HFFc6 (cell line): ENCODE measurements around the gene TXNDC16. TPM values are rescaled to one million over a fixed set of nuclear protein-coding genes. Genes with fewer than 3 reads are reported as not detected.
A peak's percentile ranks its signal among the peaks of the same experiment; 100 is the strongest.
"Not testable (repeated sequence)": the region's sequence is repeated elsewhere in the genome, so short reads cannot be mapped to it uniquely, and the experiment has no call there.

Experiments used
- DNase-seq: peaks from one replicate; pipeline ENCODE4 v3.0.0-alpha.2; 2018
- H3K27ac Mint-ChIP-seq: 2 replicates; pipeline ENCODE4 v1.8.0; 2020; ENCODE audit warnings: mild to moderate bottlenecking, mixed read lengths
- H3K27me3 Mint-ChIP-seq: 2 replicates; pipeline ENCODE4 v1.8.0; 2021; ENCODE audit warnings: mild to moderate bottlenecking, moderate library complexity, mixed read lengths; ENCODE audit not compliant: insufficient read depth
- H3K36me3 Mint-ChIP-seq: 2 replicates; pipeline ENCODE4 v1.8.0; 2021; ENCODE audit warnings: low read depth, mixed read lengths
- H3K4me1 Mint-ChIP-seq: 2 replicates; pipeline ENCODE4 v1.8.0; 2020; ENCODE audit warnings: low read depth, mixed read lengths
- H3K4me3 Mint-ChIP-seq: 2 replicates; pipeline ENCODE4 v1.8.0; 2020; ENCODE audit warnings: mild to moderate bottlenecking, moderate library complexity, mixed read lengths
- H3K9me3 Mint-ChIP-seq: 2 replicates; pipeline ENCODE4 v1.8.0; 2020; ENCODE audit warnings: mild to moderate bottlenecking, mixed read lengths
- total RNA-seq, 6 experiments: library from RNA; stranded (reverse); fragmentation: NEBNext Ultra II Directional; extraction: Animal tissue kit (Norgen Biotek cat#: 25700); gene quantifications; 2 replicates in 1 of 6; 3 replicates in 5 of 6; pipeline ENCODE4 v1.2.3, GENCODE V29; 2021
- TF ChIP-seq, protein P1 (sequence below): fragments of 200-600 bp; sonication (generic); IDR thresholded peaks from 2 replicates; pipeline ENCODE4 v1.5.0; 2021; ENCODE audit warnings: antibody characterized with exemption, mild to moderate bottlenecking

Gene TXNDC16
- total RNA-seq, 6 experiments from 2014 or later, result 1.5 to 2.2 (median 1.8) TPM

DNA sequence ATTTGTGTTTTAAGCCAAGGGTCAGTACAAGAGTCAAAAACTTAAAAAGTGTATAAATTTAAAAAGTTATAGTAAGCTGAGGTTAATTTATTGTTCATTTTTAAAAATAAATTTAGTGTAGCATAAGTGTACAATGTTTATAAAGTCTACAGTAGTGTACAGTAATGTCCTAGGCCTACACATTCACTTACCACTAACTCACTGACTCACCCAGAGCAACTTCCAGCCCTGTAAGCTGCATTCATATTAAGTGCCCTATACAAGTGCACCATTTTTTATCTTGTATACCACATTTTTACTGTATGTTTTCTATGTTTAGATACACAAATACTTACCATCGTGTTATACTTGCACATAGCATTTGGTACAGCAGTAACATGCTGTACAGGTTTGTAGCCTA lies 38.0 kb upstream of the TXNDC16 start:
- TF ChIP-seq, protein P1, sequence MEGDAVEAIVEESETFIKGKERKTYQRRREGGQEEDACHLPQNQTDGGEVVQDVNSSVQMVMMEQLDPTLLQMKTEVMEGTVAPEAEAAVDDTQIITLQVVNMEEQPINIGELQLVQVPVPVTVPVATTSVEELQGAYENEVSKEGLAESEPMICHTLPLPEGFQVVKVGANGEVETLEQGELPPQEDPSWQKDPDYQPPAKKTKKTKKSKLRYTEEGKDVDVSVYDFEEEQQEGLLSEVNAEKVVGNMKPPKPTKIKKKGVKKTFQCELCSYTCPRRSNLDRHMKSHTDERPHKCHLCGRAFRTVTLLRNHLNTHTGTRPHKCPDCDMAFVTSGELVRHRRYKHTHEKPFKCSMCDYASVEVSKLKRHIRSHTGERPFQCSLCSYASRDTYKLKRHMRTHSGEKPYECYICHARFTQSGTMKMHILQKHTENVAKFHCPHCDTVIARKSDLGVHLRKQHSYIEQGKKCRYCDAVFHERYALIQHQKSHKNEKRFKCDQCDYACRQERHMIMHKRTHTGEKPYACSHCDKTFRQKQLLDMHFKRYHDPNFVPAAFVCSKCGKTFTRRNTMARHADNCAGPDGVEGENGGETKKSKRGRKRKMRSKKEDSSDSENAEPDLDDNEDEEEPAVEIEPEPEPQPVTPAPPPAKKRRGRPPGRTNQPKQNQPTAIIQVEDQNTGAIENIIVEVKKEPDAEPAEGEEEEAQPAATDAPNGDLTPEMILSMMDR, result no peak
- no peak overlapping the region for H3K4me3 Mint-ChIP-seq
- H3K36me3 Mint-ChIP-seq, result peaks cover 9% of the 10 kb centered on the region; the same call in 1 of the 2 replicates
- peaks cover 17% of the 10 kb centered on the region; the same call in 1 of the 2 replicates for H3K9me3 Mint-ChIP-seq
- no peak overlapping the region for H3K27ac Mint-ChIP-seq
- H3K4me1 Mint-ChIP-seq, result no peaks in the 10 kb centered on the region
- DNase-seq, result no peak
- H3K27me3 Mint-ChIP-seq, result peaks cover 16% of the 10 kb centered on the region

DNA sequence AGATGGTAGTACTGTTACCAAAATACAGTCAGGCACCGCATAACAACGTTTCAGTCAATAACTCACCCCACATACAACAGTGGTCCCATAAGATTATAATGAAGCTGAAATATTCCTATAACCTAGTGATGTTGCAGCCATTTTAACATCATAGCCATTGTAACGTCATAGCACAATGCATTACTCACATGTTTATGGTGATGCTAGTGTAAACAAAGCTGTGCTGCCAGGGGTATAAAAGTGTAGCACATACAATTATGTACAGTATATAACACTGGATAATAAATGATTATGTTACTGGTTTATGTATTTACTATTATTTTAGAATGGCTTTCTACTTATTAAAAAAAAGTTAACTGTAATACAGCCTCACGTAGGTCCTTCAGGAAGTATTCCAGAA lies 37.3 kb upstream of the TXNDC16 start:
- Mint-ChIP-seq H3K4me3 (no peak overlapping the region), H3K27me3 (peaks cover 14% of the 10 kb centered on the region), H3K27ac (no peak overlapping the region), H3K36me3 (peaks cover 4% of the 10 kb centered on the region; the same call in 1 of the 2 replicates), H3K9me3 (peaks cover 11% of the 10 kb centered on the region; the same call in 1 of the 2 replicates), H3K4me1 (no peaks in the 10 kb centered on the region)
- no peak for DNase-seq
- TF ChIP-seq, protein P1, result no peak

DNA sequence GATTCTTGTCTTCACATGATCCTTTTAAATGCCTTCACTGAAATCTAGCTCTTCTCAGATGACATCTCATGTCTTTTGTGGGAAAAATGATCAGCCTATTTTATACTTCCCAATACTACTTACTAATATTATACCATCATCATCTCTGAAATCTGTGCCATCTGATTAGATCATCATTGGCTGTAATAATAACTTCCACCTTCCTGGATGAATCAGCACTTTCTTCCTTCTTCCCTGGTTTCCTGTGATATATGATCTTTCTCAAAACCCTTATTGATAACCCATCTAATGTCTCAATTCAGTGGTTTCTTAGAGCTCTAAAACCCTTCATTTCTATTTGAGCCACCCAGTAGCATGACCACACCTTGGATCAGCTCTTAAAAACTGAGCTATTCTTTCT lies 31.2 kb upstream of the TXNDC16 start:
- H3K4me1 Mint-ChIP-seq, result peaks cover 10% of the 10 kb centered on the region
- H3K27me3 Mint-ChIP-seq, result no peaks in the 10 kb centered on the region; the same call in none of the 2 replicates
- H3K27ac Mint-ChIP-seq, result no peak overlapping the region
- H3K36me3 Mint-ChIP-seq, result no peaks in the 10 kb centered on the region
- H3K4me3 Mint-ChIP-seq, result no peak overlapping the region
- DNase-seq, result no peak
- no peaks in the 10 kb centered on the region for H3K9me3 Mint-ChIP-seq
- TF ChIP-seq, protein P1, result no peak

DNA sequence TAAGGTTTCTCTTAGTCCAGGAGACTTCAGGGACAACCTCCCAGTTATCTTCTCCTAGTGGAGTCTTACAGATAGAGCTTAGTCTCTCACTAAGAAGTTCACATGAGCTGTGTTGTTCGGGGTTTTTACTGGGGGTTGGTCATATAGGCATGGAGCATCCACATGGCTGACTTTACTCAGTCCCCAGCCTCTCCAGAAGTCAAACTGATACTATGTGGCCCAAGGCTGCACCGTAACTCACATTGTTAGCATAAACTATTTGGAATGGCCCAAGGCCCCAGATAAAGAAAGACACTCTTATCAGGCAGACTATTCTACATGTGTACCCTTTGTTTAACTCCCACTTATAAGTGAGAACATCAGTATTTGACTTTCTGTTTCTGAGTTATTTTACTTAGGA lies 23.6 kb upstream of the TXNDC16 start:
- H3K27ac Mint-ChIP-seq, result no peak overlapping the region
- H3K4me3 Mint-ChIP-seq, result no peak overlapping the region
- peaks cover 31% of the 10 kb centered on the region for H3K9me3 Mint-ChIP-seq
- peaks cover 3% of the 10 kb centered on the region; the same call in 1 of the 2 replicates for H3K27me3 Mint-ChIP-seq
- TF ChIP-seq, protein P1, result no peak
- no peak for DNase-seq
- H3K36me3 Mint-ChIP-seq, result peaks cover 14% of the 10 kb centered on the region
- H3K4me1 Mint-ChIP-seq, result no peaks in the 10 kb centered on the region

DNA sequence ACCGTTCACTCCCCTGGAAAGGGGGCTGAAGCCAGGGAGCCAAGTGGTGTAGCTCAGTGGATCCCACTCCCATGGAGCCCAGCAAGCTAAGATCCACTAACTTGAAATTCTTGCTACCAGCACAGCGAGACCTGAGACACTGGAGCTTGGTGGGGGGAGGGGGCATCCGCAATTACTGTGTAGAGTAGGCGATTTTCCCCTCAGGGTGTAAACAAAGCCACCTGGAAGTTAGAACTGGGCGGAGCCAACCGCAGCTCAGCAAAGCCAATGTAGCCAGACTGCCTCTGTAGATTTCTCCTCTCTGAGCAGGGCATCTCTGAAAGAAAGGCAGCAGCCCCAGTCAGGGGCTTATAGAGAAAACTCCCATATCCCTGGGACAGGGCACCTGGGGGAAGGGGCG lies 16.1 kb upstream of the TXNDC16 start:
- H3K9me3 Mint-ChIP-seq, result peaks cover 39% of the 10 kb centered on the region
- not testable (repeated sequence) for H3K4me3 Mint-ChIP-seq, DNase-seq, H3K4me1 Mint-ChIP-seq, H3K27ac Mint-ChIP-seq, H3K27me3 Mint-ChIP-seq
- H3K36me3 Mint-ChIP-seq, result peaks cover 16% of the 10 kb centered on the region

DNA sequence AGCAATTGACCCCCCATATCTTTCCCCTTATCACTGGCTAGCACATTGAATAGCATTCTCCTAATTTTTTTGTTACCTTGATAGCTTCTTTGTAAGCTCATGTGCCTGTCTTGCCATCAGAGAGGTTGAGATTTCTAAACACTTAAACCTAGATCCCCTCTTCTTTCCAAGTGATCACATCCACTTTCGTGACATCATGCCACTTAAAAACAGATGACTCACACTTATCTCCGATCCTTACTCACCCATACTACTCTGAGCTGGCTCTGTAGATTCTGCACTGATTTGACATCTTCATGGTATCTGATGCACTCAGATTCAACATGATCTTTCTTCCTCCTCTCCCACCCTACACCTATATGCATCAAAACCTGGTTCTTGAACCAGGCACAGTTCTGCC lies 10.8 kb upstream of the TXNDC16 start:
- H3K4me3 Mint-ChIP-seq, result no peak overlapping the region
- DNase-seq, result peak; percentile 65
- peaks cover 13% of the 10 kb centered on the region for H3K4me1 Mint-ChIP-seq
- TF ChIP-seq, protein P1, result no peak
- no peak overlapping the region for H3K27ac Mint-ChIP-seq
- peaks cover 9% of the 10 kb centered on the region for H3K9me3 Mint-ChIP-seq
- H3K27me3 Mint-ChIP-seq, result no peaks in the 10 kb centered on the region; the same call in 1 of the 2 replicates
- peaks cover 11% of the 10 kb centered on the region; the same call in 1 of the 2 replicates for H3K36me3 Mint-ChIP-seq
